NCI-H187 (cell line): Measurements from ENCODE around the gene TTLL3.
"Not testable (repeated sequence)": the region's sequence is repeated elsewhere in the genome, so short reads cannot be mapped to it uniquely, and the experiment has no call there.

Experiments used
- DNase-seq, 2 experiments: peaks; one replicate each; lab custom pipeline; 2025; lab: John Stamatoyannopoulos, UW

Gene TTLL3

DNA sequence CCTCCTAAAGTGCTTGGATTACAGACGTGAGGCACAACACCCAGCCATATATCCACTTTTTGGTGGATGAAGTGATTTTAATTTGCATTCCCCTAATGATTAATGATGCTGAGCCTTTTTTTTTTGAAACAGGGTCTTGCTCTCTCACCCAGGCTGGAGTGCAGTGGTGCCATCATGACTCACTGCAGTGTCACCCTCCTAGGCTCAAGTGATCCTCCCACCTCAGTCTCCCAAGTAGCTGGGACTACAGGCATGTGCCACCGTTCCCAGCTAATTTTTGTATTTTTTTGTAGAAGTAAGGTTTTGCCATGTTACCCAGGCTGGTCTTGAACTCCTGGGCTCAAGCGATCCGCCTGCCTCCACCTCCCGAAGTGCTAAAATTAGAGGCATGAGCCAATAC lies 62.0 kb downstream of the TTLL3 start:
- not testable (repeated sequence) for DNase-seq

DNA sequence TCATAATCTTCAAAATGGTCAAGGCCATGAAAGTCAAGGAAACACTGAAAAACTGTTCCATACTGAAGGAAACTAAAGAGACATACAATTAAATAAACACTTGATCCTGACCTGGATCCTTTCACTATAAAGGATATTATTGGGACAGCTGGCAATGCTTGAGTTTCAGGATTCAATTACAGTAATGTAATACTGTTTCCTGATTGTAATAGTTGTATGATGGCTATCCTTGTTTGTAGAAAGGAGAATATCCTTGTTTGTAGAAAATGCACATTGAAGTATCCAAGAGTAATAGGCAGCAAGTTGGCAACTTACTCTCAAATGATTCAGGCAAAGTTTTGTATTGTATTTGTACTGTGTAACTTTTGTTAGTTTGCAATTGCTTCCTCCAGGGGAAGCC lies 65.4 kb downstream of the TTLL3 start:
- no peak for DNase-seq

DNA sequence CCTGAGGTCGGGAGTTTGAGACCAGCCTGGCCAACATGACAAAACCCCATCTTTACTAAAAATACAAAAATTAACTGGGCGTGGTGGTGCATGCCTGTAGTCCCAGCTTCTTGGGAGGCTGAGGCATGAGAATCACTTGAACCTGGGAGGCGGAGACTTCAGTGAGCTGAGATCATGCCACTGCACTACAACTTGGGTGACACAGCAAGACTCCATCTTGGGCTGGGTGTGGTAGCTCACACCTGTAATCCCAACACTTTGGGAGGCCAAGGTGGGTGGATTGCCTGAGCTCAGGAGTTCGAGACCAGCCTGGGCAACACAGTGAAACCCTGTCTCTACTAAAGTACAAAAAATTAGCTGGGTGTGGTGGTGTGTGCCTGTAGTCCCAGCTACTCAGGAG lies 66.2 kb downstream of the TTLL3 start:
- not testable (repeated sequence) for DNase-seq

DNA sequence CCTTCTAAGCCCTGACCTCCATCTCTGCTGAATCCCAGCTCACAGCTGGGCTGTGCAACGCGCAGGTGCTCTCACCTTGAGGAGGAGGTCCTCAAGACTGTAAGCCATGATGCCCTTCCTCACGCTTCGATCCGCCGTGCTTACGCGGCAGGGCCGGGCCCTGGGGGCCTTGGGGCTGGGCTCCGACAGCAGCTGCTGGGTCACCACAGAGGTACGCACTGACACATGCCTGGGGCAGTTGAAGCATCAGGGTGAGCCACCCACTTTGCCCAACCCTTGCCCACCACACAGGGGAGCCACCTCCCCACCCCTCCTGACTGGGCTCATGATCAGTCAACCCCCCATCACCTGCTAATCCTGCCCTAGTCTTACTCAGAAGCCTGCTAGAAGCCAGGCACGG lies 66.9 kb downstream of the TTLL3 start:
- no peak for DNase-seq

DNA sequence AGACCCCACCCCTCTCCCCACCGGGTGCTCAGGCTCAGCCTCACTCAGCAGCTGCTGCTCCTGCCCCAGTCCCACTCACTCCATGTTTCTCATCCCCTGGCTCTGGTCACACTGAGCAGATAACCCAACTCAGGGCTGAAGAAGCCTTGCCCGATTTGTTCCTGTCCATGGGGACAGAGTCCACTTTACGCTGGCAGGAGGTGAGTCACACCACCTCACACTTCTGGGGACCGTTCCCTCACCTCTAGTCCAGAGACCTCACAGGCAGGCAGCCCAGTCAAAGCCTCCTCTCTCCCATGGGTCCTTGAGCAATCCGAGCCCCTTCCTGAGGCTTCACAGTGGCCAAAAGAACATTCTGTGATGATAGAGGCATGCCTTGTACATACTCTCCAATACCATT lies 68.6 kb downstream of the TTLL3 start:
- DNase-seq: no peak

DNA sequence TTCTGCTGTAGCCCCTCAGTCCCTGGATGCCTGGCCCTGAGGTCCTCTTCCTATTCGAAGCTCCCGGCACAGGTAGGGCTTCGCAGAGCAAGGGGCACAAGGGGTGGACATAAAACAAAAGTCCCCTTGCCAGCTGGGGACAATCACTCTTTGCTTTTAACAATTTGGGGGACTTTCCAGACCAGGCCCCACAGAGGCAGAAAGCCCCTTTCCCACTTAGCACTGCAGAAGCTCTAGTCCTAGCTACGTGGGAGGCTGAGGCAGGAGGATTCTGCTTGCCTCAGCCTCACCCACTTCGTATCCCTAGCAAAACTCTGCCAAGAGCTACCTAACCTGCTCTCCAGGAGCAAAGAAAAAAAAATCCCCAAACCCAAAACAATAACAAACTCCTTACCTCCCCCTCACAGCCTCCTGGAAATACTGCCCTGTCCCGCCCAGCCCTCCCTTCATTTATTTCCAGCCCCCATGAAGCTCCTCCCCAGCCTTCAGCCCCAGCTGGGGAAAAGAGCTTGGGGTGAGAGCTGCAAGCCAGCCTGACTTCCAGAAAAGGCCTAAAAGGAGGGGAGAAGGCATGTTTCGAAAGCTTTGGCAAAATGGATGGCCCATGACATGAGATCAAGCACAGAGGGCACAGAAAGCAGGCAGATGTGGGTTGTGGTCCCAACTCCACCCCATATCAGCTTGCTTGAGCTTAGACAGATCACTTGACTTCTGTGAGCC lies 69.9 kb downstream of the TTLL3 start, which contains the start of gene CIDEC:
Gene CIDEC, minus strand, starts transcription at position 424 of the 720 bp plus-strand sequence. CDS start 1,767 bp downstream, outside the sequence.
- DNase-seq: no peak

DNA sequence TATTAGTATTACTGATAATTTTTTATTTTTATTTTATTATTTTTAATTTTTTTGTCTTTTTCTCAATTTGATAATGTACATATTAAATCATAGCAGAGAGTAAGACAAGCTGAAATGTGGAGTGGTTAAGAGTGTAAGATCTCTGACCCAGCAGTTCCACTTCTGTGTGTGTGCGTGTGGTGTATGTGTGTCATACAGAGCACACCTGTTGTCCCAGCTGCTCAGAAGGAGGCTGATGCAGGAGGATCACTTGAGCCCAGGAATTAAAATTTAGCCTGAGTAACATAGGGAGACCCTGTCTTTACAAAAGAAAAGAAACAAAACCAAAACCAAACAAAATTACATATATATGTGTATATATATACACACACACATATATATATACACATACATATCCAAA lies 71.4 kb downstream of the TTLL3 start:
- no peak for DNase-seq

DNA sequence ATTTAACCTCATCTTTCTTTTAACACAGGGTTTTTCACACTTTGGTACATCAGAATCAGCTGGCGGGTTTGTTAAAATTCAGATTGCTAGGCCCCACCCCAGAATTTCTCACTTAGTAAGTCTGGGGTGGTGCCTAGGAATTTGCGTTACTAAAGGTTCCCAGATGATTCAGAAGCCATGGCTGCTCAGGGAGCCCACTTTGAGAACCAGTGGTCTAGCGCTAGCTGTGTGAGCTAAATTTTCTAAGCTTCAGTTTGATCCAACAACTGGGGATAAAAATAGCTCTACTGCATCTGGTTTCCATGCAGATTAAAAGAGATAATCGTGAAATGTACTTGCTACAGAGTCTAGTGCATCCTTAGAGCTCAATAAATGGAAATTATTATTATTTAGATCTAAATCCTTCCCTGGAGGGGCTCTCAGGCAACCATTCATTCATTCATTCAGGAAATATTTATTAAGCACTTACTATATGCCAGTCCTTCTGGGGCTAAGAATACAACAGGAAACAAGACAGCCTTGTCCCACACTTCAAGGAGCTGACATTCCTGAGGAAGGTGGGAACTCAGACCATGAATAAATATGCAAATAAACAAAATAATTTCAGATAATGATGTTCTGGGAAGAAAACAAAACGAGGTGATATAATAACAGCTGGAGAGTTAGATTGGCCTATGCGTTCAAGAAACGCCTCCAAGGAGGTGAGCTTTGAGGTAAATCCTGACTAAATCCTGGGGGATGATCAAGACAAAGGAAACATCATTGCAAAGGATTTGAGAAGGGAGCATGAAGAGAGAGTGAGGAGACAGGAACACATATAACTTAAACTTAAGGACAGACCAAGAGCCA lies 73.9 kb downstream of the TTLL3 start:
- DNase-seq: no peak

DNA sequence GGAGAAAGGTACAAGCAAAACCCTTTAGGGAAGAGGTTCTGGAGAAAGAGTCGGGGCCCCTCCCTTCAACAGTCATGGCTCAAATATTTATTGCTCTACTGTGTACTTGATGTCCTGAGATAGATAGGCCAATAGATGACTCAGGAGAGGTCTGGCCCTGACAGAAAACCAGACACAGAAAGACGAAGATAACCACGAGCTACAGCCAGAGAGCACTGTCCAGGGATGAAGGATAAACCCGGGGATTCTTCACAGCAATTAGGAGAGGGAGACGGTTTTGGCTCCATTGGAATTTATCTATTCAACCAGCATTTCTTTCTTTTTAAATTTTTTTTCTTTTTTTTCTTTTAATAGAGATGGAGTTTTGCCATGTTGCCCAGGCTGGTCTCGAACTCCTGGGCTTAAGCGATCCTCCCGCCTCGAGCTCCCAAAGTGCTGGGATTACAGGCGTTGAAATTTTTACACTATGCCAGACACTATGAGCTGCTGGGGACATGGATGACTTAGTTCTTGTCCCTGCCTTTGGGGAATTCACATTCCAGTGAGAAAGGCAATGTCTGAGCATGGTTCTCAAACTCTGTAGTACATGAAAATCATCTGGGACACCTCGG lies 74.6 kb downstream of the TTLL3 start:
- DNase-seq: no peak
